ENCODE measurements around the gene AK3. TPM values are rescaled to one million over a fixed set of nuclear protein-coding genes. Genes with fewer than 3 reads are reported as not detected.
A peak's percentile ranks its signal among the peaks of the same experiment; 100 is the strongest.

Gene AK3
- total RNA-seq, 3 donors from 2014 or later: 80.3 to 123 (median 84.6) TPM

- no peaks in the 10 kb centered on the region for H3K9me3 ChIP-seq
- TF ChIP-seq, protein P1, sequence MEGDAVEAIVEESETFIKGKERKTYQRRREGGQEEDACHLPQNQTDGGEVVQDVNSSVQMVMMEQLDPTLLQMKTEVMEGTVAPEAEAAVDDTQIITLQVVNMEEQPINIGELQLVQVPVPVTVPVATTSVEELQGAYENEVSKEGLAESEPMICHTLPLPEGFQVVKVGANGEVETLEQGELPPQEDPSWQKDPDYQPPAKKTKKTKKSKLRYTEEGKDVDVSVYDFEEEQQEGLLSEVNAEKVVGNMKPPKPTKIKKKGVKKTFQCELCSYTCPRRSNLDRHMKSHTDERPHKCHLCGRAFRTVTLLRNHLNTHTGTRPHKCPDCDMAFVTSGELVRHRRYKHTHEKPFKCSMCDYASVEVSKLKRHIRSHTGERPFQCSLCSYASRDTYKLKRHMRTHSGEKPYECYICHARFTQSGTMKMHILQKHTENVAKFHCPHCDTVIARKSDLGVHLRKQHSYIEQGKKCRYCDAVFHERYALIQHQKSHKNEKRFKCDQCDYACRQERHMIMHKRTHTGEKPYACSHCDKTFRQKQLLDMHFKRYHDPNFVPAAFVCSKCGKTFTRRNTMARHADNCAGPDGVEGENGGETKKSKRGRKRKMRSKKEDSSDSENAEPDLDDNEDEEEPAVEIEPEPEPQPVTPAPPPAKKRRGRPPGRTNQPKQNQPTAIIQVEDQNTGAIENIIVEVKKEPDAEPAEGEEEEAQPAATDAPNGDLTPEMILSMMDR (IDR thresholded peaks at IDR 0.05): no peak
- TF ChIP-seq POLR2A (IDR thresholded peaks at IDR 0.05) (no peak), POLR2AphosphoS5 (IDR thresholded peaks at IDR 0.05) (no peak)
- peaks cover 0 to 5% of the 10 kb centered on the region in 2 donors for H3K4me1 ChIP-seq
- no peaks in the 10 kb centered on the region for H3K36me3 ChIP-seq
- H3K27me3 ChIP-seq: no peaks in the 10 kb centered on the region
- intact Hi-C loops (cut with DNase I; ENCODE audit: low total_unique reads): no loop called here
- H3K27ac ChIP-seq: peak overlapping the region in 1 of 2 donors; percentile 94
- peak overlapping the region; percentile 73 to 87 (median 76) for H3K4me3 ChIP-seq
- DNase-seq (ENCODE audit: low spot score in 2 of 2): no peak
Measured at GRCh38 chr9:4738866-4739586, 2.0 kb downstream of the AK3 start.

DNA sequence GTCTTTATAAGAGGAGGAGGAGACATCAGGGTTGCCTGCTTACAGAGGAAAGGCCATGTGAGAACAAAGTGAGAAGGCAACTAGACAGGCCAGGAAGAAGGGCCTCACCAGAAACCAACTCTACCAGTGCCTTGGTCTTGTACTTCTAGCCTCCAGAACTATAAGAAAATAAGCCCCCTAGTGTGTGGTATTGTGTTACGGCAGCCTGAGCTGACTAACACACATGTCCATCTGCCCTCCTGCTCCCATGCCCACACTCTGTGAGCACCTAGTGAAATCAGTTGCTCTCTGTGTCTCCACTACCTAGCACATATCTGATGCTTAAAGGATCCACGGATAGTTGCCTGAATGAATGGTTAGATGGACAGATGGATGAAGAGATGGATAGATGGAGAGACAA, 6.9 kb downstream of the AK3 start:
- H3K36me3 ChIP-seq: no peaks in the 10 kb centered on the region
- H3K4me3 ChIP-seq: no peak overlapping the region
- no peak overlapping the region for H3K27ac ChIP-seq
- TF ChIP-seq, protein P1 (IDR thresholded peaks at IDR 0.05): no peak
- TF ChIP-seq POLR2A (IDR thresholded peaks at IDR 0.05) (no peak), POLR2AphosphoS5 (IDR thresholded peaks at IDR 0.05) (no peak)
- no peaks in the 10 kb centered on the region for H3K27me3 ChIP-seq
- H3K9me3 ChIP-seq: no peaks in the 10 kb centered on the region
- peaks cover 0 to 2% of the 10 kb centered on the region in 2 donors for H3K4me1 ChIP-seq
- DNase-seq (ENCODE audit: low spot score in 2 of 2): no peak
- intact Hi-C loops (cut with DNase I; ENCODE audit: low total_unique reads): no loop called here

DNA sequence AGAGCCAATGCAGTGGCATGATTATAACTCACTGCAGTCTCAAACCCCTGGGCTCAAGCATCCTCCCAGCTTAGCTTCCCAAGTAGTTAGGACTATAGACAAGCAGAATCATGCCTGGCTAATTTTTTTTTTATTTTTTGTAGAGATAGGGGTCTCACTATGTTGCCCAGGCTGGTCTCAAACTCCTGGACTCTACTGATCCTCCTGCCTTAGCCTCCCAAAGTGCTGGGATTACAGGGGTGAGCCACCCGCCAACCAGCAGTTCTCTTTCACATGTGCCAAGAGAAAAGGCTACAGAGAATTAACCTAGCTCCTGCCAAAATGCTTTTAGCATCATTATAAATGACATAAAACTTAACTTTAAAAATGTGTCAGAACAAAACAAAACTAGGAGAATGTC, 8.1 kb downstream of the AK3 start:
- no peak overlapping the region for H3K27ac ChIP-seq
- intact Hi-C loops (cut with DNase I; ENCODE audit: low total_unique reads): no loop called here
- DNase-seq (ENCODE audit: low spot score in 2 of 2): no peak
- H3K9me3 ChIP-seq: no peaks in the 10 kb centered on the region
- no peak overlapping the region for H3K4me3 ChIP-seq
- H3K4me1 ChIP-seq: no peaks in the 10 kb centered on the region
- no peaks in the 10 kb centered on the region for H3K36me3 ChIP-seq
- no peak for TF ChIP-seq POLR2AphosphoS5 (IDR thresholded peaks at IDR 0.05)
- H3K27me3 ChIP-seq: no peaks in the 10 kb centered on the region

DNA sequence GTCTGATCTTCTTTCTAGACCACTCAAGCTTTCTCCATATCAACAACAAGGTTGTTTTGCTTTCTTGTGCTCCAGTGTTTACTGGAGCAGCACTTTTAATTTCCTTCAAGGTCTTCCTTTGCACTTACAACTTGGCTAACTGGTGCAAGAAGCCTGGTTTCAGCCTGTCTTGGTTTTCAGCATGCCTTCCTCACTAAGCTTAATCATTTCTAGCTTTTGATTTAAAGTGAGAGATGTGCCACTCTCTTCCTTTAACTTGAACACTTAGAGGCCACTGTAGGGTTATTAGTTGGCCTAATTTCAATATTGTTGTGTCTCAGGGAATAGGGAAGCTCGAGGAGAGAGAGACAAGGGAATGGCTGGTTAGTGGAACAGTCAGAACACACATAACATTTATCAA, 13.4 kb downstream of the AK3 start:
- no peaks in the 10 kb centered on the region for H3K9me3 ChIP-seq
- H3K4me1 ChIP-seq: no peaks in the 10 kb centered on the region
- TF ChIP-seq, protein P1 (IDR thresholded peaks at IDR 0.05): no peak
- TF ChIP-seq POLR2A (IDR thresholded peaks at IDR 0.05) (no peak), POLR2AphosphoS5 (IDR thresholded peaks at IDR 0.05) (no peak)
- no peak overlapping the region for H3K27ac ChIP-seq
- H3K4me3 ChIP-seq: no peak overlapping the region
- intact Hi-C loops (cut with DNase I; ENCODE audit: low total_unique reads): no loop called here
- H3K36me3 ChIP-seq: no peaks in the 10 kb centered on the region
- H3K27me3 ChIP-seq: no peaks in the 10 kb centered on the region
- DNase-seq (ENCODE audit: low spot score in 2 of 2): no peak

- no peak for DNase-seq (ENCODE audit: low spot score in 2 of 2)
- Histone ChIP-seq H3K9me3 (no peaks in the 10 kb centered on the region), H3K27ac (no peak overlapping the region), H3K4me1 (no peaks in the 10 kb centered on the region), H3K36me3 (no peaks in the 10 kb centered on the region), H3K27me3 (no peaks in the 10 kb centered on the region), H3K4me3 (no peak overlapping the region)
- TF ChIP-seq, protein P1 (IDR thresholded peaks at IDR 0.05): no peak
- TF ChIP-seq POLR2AphosphoS5 (IDR thresholded peaks at IDR 0.05) (no peak), POLR2A (IDR thresholded peaks at IDR 0.05) (no peak)
- intact Hi-C loops (cut with DNase I; ENCODE audit: low total_unique reads): no loop called here
Measured at GRCh38 chr9:4725706-4726442, 15.1 kb downstream of the AK3 start.

All from breast epithelium (tissue), 4 donors.